ENCODE data around the gene WDR88. TPM values are rescaled to one million over a fixed set of nuclear protein-coding genes. Genes with fewer than 3 reads are reported as not detected.
"Not testable (repeated sequence)": the region's sequence is repeated elsewhere in the genome, so short reads cannot be mapped to it uniquely, and the experiment has no call there.

WDR88 gene
- total and polyA plus RNA-seq, 12 donors = 0.13 to 0.37 TPM; not detected in 10

DNA sequence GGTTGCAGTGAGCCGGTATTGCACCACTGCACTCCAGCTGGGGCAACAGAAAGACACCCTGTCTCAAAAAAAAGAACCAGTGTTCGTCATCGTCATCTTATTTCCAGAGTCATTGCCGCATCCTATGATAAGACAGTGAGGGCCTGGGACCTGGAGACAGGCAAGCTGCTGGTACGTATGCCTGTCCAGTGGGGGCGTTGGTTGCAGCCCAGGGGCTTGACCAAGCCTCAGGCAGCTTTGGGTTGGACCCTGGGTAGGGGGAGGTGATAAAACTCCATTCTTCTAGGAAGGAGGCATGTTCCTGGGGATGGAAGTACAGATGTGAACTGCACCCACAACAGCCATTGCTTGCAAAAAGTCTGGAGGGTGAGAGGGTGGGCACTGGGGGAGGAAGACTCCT is 15.6 kb downstream of the WDR88 start:
- intact Hi-C loops (cut with DNase I) = loop anchor here in 2 of 10 donors (10.0 kb wide), 1 partner anchor 257 kb away; no protein-coding TSS in a partner anchor
- WGBS, 2 donors = 78 to 79% methylated on average over 6 of the region's 6 CpGs

DNA sequence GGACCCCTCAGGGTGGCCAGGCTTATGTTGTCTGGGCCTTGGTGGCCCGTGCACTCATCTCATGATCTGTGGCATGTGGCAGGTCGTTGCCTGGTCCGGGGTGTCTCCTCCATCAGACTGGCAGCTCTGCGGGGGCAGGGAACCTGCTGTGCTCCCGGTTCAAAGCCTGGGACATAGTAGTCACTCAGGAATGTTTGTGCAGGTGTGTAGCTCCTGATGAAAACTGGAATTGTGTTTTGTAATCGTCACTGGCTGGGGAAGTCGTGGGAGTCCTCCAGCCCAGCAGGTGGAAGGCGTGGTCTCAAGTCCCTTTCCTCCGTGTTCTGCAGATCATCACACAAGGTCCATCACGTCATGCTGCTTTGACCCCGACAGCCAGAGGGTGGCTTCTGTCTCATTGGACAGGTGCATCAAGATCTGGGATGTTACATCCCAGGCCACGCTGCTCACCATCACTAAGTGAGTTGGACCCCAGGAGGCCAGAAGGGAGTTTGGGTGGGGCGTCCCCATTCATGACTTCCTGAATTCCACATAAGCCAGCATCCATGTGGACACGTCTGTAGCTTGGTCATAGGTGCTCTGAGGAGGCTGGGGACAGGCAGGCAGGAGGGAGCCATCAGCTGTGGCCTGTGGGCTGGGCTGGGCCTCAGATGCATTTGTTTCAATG is 19.1 kb downstream of the WDR88 start:
- H3K9me3 ChIP-seq = no peaks in the 10 kb centered on the region
- TF ChIP-seq, protein P1, sequence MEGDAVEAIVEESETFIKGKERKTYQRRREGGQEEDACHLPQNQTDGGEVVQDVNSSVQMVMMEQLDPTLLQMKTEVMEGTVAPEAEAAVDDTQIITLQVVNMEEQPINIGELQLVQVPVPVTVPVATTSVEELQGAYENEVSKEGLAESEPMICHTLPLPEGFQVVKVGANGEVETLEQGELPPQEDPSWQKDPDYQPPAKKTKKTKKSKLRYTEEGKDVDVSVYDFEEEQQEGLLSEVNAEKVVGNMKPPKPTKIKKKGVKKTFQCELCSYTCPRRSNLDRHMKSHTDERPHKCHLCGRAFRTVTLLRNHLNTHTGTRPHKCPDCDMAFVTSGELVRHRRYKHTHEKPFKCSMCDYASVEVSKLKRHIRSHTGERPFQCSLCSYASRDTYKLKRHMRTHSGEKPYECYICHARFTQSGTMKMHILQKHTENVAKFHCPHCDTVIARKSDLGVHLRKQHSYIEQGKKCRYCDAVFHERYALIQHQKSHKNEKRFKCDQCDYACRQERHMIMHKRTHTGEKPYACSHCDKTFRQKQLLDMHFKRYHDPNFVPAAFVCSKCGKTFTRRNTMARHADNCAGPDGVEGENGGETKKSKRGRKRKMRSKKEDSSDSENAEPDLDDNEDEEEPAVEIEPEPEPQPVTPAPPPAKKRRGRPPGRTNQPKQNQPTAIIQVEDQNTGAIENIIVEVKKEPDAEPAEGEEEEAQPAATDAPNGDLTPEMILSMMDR (IDR thresholded peaks at IDR 0.05) = no peak
- no peak for ATAC-seq
- WGBS, 2 donors = 73 to 74% methylated on average over 14 of the region's 14 CpGs
- no peaks in the 10 kb centered on the region for H3K36me3 ChIP-seq
- H3K27ac ChIP-seq = no peak overlapping the region
- no peak overlapping the region for H3K4me3 ChIP-seq
- no peaks in the 10 kb centered on the region for H3K4me1 ChIP-seq
- DNase-seq = no peak
- no peaks in the 10 kb centered on the region for H3K27me3 ChIP-seq
- intact Hi-C loops (cut with DNase I) = no loop called here

More for the DNA sequence above, 15.6 kb downstream of the WDR88 start:
- H3K4me3 ChIP-seq = no peak overlapping the region
- peaks cover 0 to 6% (median 0%) of the 10 kb centered on the region in 7 donors for H3K27me3 ChIP-seq
- no peak overlapping the region for H3K27ac ChIP-seq
- no peaks in the 10 kb centered on the region for H3K9me3 ChIP-seq
- peaks cover 0 to 7% (median 0%) of the 10 kb centered on the region in 9 donors for H3K4me1 ChIP-seq
- no peaks in the 10 kb centered on the region for H3K36me3 ChIP-seq
- TF ChIP-seq, protein P1 (IDR thresholded peaks at IDR 0.05) = no peak
- DNase-seq (no peak), ATAC-seq (no peak)

DNA sequence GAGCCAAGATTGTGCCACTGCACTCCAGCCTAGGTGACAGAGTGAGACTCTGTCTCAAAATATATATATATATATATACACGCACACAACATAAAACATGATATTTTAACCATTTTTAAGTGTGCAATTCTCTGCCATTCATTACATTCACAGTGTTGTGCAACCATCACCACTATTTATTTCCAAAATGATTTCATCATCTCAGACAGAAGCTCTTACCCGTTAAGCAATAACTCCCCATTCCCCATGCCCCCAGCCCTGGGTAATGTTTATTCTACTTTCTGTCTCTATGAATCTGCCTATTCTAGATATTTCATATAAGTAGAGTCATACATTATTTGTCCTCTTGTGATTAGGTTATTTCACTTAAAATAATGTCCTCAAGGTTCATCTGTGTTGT is 20.3 kb downstream of the WDR88 start:
- no peak for DNase-seq
- TF ChIP-seq, protein P1 (IDR thresholded peaks at IDR 0.05) = no peak
- intact Hi-C loops (cut with DNase I) = no loop called here
- Histone ChIP-seq H3K4me1 (no peaks in the 10 kb centered on the region), H3K27me3 (no peaks in the 10 kb centered on the region), H3K27ac (no peak overlapping the region), H3K4me3 (no peak overlapping the region), H3K36me3 (no peaks in the 10 kb centered on the region), H3K9me3 (no peaks in the 10 kb centered on the region)
- WGBS, 2 donors = 76 to 86% methylated on average over 2 of the region's 2 CpGs
- no peak for ATAC-seq

- intact Hi-C loops (cut with DNase I); DNase-seq; H3K36me3 ChIP-seq; H3K27ac ChIP-seq; H3K4me3 ChIP-seq; H3K9me3 ChIP-seq; ATAC-seq; H3K4me1 ChIP-seq; H3K27me3 ChIP-seq: not testable (repeated sequence)
- WGBS, 2 donors = 83 to 89% methylated on average over 4 of the region's 4 CpGs
Measured at GRCh38 chr19:33152625-33153024, 20.7 kb downstream of the WDR88 start.

- H3K4me1 ChIP-seq; DNase-seq; H3K36me3 ChIP-seq; H3K4me3 ChIP-seq; intact Hi-C loops (cut with DNase I); H3K9me3 ChIP-seq; H3K27ac ChIP-seq; H3K27me3 ChIP-seq; ATAC-seq: not testable (repeated sequence)
- 85 to 88% methylated on average over 6 of the region's 6 CpGs for WGBS, 2 donors
Measured at GRCh38 chr19:33154313-33154712, 22.4 kb downstream of the WDR88 start.

Data from heart right ventricle (tissue), 16 donors.